Suprapubic skin (tissue), 4 donors: ENCODE measurements around the gene PNRC2. TPM values are rescaled to one million over a fixed set of nuclear protein-coding genes. Genes with fewer than 3 reads are reported as not detected.
"Not testable (repeated sequence)": the region's sequence is repeated elsewhere in the genome, so short reads cannot be mapped to it uniquely, and the experiment has no call there.

Experiments
- DNase-seq, 2 donors: peaks; one replicate each; pipeline ENCODE4 v3.0.0-alpha.2; 2019; ENCODE audit warnings: low spot score in 2 of 2
- H3K27ac ChIP-seq: fragments of 200-600 bp; sonication (generic); one replicate; pipeline ENCODE4 v1.5.1; 2019
- H3K27me3 ChIP-seq: fragments of 200-600 bp; sonication (generic); one replicate; pipeline ENCODE4 v1.5.1; 2019
- H3K36me3 ChIP-seq: fragments of 200-600 bp; sonication (generic); one replicate; pipeline ENCODE4 v1.5.1; 2019
- H3K4me1 ChIP-seq: fragments of 200-600 bp; sonication (generic); one replicate; pipeline ENCODE4 v1.5.1; 2019
- H3K4me3 ChIP-seq: fragments of 200-600 bp; sonication (generic); one replicate; pipeline ENCODE4 v1.5.1; 2019; ENCODE audit warnings: mild to moderate bottlenecking
- H3K9me3 ChIP-seq: fragments of 200-600 bp; sonication (generic); one replicate; pipeline ENCODE4 v1.5.1; 2019
- EP300 ChIP-seq: sonication (generic); formaldehyde crosslinking; IDR thresholded peaks from one replicate; pipeline ENCODE4 v1.6.1; 2017; ENCODE audit warnings: antibody characterized with exemption
- POLR2A ChIP-seq, 2 donors: fragments of 450-650 bp; IDR thresholded peaks; one replicate each; pipeline ENCODE4 v1.6.1; 2017; ENCODE audit warnings: antibody characterized with exemption in 2 of 2, mild to moderate bottlenecking in 2 of 2, moderate library complexity in 2 of 2
- POLR2AphosphoS5 ChIP-seq, 3 donors: sonication (generic); formaldehyde crosslinking; IDR thresholded peaks; one replicate each; pipeline ENCODE4 v1.6.1; 2017; ENCODE audit warnings: antibody characterized with exemption in 3 of 3
- WGBS: methylation state at CpG from one replicate; pipeline ENCODE4 v1.1.5; 2018; 5-methylcytosine and 5-hydroxymethylcytosine counted together
- total RNA-seq, 4 donors: library from RNA; depleted of rRNA; stranded (reverse); fragments of >200 nt; gene quantifications; one replicate each; pipeline ENCODE4 v1.1.0, GENCODE V29; 2016
- TF ChIP-seq, protein P1 (sequence below), 2 donors: fragments of 200-600 bp in 1 of 2; fragments of 450-650 bp in 1 of 2; sonication (generic) in 1 of 2; IDR thresholded peaks; one replicate each; pipeline ENCODE4 v1.5.1; 2016 to 2019; ENCODE audit warnings: antibody characterized with exemption in 2 of 2, mild to moderate bottlenecking in 1 of 2, moderate library complexity in 1 of 2

Gene PNRC2
- total RNA-seq, 4 donors from 2014 or later = 80.4 to 101 (median 87.9) TPM

DNA sequence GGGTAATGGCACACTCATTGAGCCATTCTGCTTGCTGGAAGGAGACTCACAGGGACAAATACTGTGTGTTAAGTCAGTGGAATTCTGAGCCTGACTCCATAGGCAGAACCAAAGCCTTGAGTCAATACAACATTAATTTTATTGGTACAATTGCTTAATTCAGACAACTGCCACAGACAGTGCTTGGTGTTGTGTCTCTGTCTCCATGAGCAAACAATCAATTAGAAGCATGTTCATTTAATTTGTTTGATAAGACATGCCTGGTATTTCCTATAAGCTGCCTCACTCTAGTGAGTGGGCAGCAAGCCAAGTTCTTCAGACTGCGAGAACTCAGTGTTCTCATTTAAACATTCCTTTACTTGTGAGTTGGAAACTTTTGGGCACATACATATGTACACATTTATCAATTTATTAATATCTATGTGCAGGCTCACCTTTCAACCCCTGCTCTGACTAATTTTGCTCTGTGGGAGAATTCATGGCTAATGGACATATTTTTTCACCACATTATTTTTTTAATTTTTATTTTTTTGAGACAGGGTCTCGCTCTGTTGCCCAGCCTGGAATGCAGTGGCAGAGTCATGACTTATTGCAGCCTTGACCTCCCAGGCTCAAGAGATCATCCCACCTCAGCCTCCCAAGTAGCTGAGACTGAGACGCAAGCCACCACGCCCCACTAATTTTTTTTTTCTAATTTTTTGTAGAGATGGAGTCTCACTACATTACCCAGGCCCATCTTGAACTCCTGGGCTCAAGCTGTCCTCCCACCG, 25.0 kb downstream of the PNRC2 start:
- H3K27ac ChIP-seq = peak overlapping the region; percentile 42
- 68% methylated on average over 5 of the region's 5 CpGs for WGBS
- TF ChIP-seq EP300 (no peak), POLR2A (IDR thresholded peaks at IDR 0.05) (no peak), POLR2AphosphoS5 (IDR thresholded peaks at IDR 0.05) (no peak)
- TF ChIP-seq, protein P1, sequence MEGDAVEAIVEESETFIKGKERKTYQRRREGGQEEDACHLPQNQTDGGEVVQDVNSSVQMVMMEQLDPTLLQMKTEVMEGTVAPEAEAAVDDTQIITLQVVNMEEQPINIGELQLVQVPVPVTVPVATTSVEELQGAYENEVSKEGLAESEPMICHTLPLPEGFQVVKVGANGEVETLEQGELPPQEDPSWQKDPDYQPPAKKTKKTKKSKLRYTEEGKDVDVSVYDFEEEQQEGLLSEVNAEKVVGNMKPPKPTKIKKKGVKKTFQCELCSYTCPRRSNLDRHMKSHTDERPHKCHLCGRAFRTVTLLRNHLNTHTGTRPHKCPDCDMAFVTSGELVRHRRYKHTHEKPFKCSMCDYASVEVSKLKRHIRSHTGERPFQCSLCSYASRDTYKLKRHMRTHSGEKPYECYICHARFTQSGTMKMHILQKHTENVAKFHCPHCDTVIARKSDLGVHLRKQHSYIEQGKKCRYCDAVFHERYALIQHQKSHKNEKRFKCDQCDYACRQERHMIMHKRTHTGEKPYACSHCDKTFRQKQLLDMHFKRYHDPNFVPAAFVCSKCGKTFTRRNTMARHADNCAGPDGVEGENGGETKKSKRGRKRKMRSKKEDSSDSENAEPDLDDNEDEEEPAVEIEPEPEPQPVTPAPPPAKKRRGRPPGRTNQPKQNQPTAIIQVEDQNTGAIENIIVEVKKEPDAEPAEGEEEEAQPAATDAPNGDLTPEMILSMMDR (IDR thresholded peaks at IDR 0.05) = no peak
- H3K9me3 ChIP-seq = no peaks in the 10 kb centered on the region
- DNase-seq = no peak
- H3K4me3 ChIP-seq = no peak overlapping the region
- peaks cover 20% of the 10 kb centered on the region for H3K4me1 ChIP-seq
- no peaks in the 10 kb centered on the region for H3K27me3 ChIP-seq
- no peaks in the 10 kb centered on the region for H3K36me3 ChIP-seq

GRCh38 chr1:23987038-23987437, 27.4 kb downstream of the PNRC2 start:
- WGBS = 95% methylated on average over 14 of the region's 23 CpGs

DNA sequence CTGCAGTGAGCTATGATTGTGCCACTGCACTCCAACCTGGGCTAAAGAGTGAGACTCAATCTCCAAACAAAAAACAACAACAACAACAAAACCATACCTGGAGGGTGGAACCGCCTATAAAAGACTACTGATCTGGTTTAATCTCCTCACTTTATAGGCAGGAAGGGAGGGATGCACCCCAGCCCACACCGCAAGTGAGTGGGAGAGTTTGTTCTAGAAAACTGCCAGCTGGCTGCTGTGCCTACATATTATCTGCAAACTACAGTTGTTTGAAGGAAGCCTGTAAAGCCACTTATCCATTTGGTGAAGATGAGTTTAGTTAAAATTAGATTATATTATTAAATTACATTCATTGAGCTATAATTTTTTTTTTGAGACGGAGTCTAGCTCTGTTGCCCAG, 29.6 kb downstream of the PNRC2 start:
- no peak overlapping the region for H3K4me3 ChIP-seq

More at GRCh38 chr1:23987038-23987437, 27.4 kb downstream of the PNRC2 start:
- H3K4me1 ChIP-seq, H3K36me3 ChIP-seq, H3K27me3 ChIP-seq, DNase-seq, H3K9me3 ChIP-seq, H3K4me3 ChIP-seq, H3K27ac ChIP-seq: not testable (repeated sequence)

DNA sequence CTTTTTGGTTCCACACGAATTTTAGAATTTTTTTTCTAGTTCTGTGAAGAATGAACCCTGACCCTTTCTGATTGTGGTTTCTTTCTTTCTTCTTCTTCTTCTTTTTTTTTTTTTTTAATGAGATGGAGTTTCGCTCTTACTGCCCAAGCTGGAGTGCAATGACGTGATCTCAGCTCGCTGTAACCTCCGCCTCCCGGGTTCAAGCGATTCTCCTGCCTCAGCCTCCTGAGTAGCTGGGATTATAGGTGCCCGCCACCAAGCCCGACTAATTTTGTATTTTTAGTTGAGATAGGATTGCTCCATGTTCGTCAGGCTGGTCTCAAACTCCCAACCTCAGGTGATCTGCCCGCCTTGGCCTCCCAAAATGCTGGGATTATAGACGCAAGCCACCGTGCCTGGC, 32.4 kb downstream of the PNRC2 start:
- not testable (repeated sequence) for H3K27ac ChIP-seq

More for the DNA sequence above, 29.6 kb downstream of the PNRC2 start:
- no peaks in the 10 kb centered on the region for H3K9me3 ChIP-seq
- H3K27me3 ChIP-seq = no peaks in the 10 kb centered on the region
- WGBS = 73% methylated on average over 3 of the region's 3 CpGs
- DNase-seq = no peak
- H3K27ac ChIP-seq = no peak overlapping the region
- no peak for TF ChIP-seq EP300
- TF ChIP-seq, protein P1 (IDR thresholded peaks at IDR 0.05) = no peak
- no peak for TF ChIP-seq POLR2A (IDR thresholded peaks at IDR 0.05)
- no peak for TF ChIP-seq POLR2AphosphoS5 (IDR thresholded peaks at IDR 0.05)
- peaks cover 8% of the 10 kb centered on the region for H3K4me1 ChIP-seq
- no peaks in the 10 kb centered on the region for H3K36me3 ChIP-seq

DNA sequence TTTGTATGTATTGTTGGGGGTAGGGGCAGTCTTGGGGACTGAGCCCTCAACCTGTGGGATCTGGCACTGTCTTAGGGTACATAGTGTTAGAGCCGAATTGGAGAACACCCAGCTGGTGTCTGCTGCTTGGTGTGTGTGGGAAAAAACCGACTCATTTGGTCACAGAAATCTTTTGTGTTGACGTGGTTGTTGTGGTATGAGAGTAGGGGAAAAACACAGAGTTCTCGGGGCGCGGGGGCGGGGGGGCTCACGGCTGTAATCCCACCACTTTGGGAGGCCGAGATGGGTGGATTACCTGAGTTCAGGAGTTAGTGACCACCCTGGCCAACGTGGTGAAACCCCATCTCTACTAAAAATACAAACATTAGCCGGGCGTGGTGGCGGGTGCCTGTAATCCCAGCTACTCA, 35.8 kb downstream of the PNRC2 start:
- H3K9me3 ChIP-seq = no peaks in the 10 kb centered on the region
- no peak overlapping the region for H3K4me3 ChIP-seq
- no peaks in the 10 kb centered on the region for H3K36me3 ChIP-seq
- no peaks in the 10 kb centered on the region for H3K27me3 ChIP-seq
- no peak overlapping the region for H3K27ac ChIP-seq
- no peak for TF ChIP-seq EP300
- WGBS = 87% methylated on average over 13 of the region's 13 CpGs
- H3K4me1 ChIP-seq = no peaks in the 10 kb centered on the region
- no peak for DNase-seq

More for the DNA sequence above, 32.4 kb downstream of the PNRC2 start:
- not testable (repeated sequence) for H3K4me3 ChIP-seq, H3K27me3 ChIP-seq, H3K36me3 ChIP-seq, H3K4me1 ChIP-seq, DNase-seq, H3K9me3 ChIP-seq
- WGBS = 91% methylated on average over 13 of the region's 13 CpGs

GRCh38 chr1:23996700-23997229, 37.1 kb downstream of the PNRC2 start:
- 88% methylated on average over 10 of the region's 10 CpGs for WGBS
- Histone ChIP-seq H3K27ac (no peak overlapping the region), H3K27me3 (no peaks in the 10 kb centered on the region)

More at GRCh38 chr1:23996700-23997229, 37.1 kb downstream of the PNRC2 start:
- Histone ChIP-seq H3K4me3 (no peak overlapping the region), H3K9me3 (no peaks in the 10 kb centered on the region), H3K36me3 (no peaks in the 10 kb centered on the region), H3K4me1 (no peaks in the 10 kb centered on the region)
- DNase-seq = no peak
- no peak for TF ChIP-seq POLR2AphosphoS5 (IDR thresholded peaks at IDR 0.05)
- TF ChIP-seq EP300 = no peak
- TF ChIP-seq, protein P1 (IDR thresholded peaks at IDR 0.05) = no peak
- TF ChIP-seq POLR2A (IDR thresholded peaks at IDR 0.05) = no peak
